HG03175 (cell line): Measurements from ENCODE around the gene ZBTB24.
A peak's percentile ranks its signal among the peaks of the same experiment; 100 is the strongest.

Experiments
- ATAC-seq: cut with Tn5 transposase; IDR thresholded peaks from one replicate; pipeline ENCODE4 v1.9.1; 2021; ENCODE audit warnings: mild to moderate bottlenecking, moderate library complexity; ENCODE audit not compliant: unreplicated experiment

Gene ZBTB24

DNA sequence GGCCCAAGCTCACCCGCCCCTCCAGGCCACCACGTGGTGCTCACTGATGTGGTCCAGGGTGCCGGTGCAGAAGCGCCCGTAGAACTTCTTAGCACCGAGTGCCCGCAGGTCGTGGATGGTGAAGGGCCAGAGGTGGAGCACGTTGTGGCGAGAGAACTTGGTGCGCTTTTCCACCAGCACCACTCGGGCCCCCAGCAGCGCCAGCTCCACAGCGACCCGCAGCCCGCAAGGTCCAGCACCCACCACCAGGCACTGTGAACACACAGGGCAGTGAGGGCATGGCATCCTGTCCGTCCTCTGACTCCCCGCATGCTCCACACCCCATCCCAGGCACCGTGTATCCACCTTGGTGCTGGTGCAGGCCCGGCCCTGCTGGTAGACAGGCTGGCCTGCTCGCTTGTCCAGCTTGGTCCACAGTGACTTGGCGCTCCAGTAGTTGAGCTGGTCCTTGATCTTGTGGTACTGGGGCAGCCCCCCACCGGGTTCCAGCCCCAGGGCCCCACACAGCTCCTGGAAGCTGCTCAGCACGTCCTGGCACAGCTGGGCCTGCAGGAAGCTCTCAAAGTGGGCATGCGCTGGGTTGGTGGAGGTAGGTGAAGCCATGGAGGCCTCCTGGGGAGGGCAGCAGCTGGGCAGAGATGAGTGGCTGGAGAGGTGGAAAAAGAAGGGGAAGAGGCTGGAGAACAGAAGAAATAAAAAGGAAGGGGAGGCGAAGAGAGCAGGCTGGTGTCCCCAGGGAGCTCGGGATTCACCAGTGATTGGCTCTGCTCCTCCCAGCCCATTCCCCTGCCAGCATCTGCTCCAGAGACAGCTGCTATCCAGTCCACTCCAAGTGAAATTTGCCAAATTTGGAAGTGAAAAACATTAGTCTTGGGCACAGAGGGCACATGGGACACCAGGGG lies 29.2 kb downstream of the ZBTB24 start:
- no peak for ATAC-seq

DNA sequence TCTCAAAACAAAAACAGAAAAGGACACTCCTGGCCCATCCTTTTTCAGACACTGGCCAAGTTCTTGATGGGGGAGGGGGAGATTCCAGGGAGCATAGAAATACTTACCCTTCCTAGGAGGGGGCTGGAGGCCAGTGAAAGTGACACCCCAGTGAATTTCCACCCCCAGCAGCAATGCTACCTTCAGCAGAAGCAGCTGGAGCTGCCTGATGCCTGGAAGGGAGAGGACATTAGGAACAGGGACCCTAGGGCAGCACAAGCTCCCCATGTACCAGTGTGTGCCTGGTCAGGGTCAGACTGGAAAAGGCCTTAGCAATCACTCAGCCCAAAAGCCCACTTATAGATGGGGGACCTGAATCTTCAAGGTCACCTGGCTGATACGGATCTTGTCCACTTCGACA lies 29.9 kb downstream of the ZBTB24 start:
- no peak for ATAC-seq

DNA sequence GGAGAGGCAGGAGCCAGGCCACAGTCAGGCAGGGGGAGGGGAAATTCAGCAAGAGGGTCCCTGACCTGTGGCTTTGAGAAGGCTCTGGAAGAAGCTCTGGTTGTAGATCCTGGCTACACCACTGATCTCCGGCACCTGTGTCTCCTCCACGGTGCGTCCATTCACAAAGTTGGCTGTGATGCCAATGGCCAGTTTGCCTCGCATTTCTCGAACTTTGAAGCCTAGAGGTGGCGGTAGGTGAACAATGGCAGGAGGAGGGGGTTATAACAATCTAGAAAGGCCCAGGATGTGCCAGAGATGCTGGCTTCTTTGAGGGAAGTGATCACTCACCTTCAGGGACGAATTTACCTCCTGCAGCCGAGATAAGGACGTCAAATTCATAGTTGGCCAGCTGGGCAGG lies 30.8 kb downstream of the ZBTB24 start:
- ATAC-seq: no peak

DNA sequence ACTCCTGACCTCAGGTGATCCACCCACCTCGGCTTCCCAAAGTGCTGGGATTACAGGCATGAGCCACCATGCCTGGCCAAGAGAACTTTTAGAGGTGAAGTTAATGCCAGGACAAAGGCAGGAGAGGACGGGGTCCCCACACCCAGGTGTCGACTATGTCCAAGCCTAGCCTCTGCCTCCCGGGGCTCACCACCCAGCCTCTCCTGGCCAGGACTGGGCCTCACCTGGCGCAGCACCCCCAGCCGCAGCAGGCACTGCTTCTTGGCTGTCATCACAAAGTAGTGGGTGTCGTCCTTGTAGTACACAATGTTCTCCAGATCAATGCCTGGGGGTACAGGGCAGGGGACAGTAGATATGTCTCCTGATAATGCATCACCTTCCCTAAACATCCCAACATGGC lies 31.6 kb downstream of the ZBTB24 start:
- no peak for ATAC-seq

DNA sequence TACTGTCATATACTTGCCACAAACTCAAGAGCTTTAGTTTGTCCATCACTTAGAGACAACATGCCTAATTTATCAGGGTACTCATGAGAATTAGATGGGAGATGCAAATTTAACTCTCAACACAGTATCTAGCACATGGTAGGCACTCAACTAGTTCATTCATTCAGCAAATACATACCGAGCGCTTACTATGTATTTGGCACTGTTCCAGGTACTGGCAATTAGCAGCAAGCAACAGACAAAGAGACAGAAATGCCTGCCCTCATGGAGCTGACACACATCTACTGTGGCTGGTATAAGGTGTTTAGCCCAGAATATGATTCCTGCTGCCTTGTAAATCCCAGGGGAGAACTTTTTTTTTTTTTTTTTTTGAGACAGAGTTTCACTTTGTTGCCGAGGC lies 32.2 kb downstream of the ZBTB24 start:
- ATAC-seq: no peak

DNA sequence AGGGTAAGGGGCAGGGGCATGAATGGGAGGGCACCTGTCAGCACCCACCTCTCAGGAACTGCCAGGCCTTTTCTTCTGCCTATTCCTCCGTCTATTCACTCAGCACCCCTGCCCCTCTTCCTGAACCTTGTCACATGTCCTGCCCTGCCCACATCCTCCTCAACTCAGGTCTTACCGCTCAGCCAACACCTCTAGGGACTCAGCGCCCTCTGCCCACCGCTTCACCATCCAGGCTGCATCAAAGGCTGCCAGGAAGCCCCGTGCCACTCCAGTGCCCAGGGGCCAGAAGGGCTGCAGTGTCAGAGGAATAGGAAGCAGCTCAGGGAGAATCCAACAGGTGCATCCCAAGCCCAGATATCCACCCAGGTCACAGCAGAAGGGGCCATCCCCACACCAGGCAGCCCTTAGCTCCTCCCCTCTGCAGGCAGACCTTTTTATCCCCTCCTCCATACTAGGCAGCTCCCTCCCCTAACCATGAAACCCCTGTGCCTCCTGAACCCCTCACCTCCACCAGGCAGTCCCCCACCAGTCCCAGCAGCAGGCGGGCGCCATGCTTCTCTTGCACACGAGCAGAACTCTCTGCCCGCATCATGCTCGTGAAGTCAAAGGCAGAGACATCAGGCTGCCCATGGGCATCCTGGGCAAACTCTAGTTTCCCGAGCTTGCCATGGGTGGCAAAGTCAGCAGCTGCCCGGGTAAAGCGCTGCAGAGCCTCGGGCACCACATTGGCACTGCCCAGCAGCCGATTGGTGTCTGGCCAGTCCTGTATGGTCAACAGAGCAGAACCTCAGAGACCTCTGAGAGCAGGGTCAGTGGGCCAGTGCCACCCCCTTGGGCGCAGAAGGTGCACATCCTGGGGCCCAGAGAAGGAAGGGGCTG lies 33.0 kb downstream of the ZBTB24 start:
- ATAC-seq: no peak

- ATAC-seq: no peak
These were observed 33.8 kb downstream of the ZBTB24 start for GRCh38 chr6:109449064-109449794.

GRCh38 chr6:109448615-109449014 lies 34.4 kb downstream of the ZBTB24 start:
- no peak for ATAC-seq

- no peak for ATAC-seq
These were observed 35.0 kb downstream of the ZBTB24 start for GRCh38 chr6:109447878-109448555.

DNA sequence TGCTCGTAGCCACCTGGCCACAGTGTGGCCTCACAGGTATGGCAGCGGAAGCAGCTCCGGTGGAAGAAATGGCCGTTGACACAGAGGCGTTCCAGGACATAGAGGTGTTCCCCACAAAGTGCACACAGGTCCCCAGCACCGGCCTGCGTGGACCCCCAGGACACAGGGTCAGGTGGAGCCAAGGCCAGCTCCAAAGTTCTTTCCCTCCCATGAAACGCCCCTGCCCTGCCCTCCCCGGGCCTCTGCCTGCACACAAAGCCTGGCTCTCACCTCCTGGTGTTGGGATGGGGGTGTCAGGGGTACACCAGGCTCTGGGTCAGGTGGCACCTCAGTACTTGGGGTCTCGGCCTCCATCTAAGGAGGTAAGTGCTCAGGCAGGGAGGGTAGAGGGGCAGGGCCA lies 35.9 kb downstream of the ZBTB24 start:
- ATAC-seq: no peak

DNA sequence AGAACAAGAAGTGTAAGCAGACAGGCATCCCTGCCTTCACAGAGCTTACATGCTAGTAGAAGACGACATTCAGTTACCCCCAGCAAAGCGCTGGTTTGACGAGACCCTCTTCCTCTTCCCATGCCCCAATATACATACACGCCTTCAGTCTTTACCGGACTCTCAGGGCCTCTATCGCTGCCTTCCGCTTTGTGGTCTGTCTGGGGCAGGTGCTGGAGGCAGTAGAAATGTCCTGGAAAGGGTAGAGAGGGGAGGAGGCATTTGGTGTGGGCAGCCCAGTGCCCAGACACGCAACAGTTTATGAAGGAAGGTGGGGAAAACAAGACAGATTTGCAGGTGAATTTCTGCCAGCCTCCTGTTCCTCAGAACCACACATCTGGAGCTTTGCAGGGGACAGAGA lies 36.5 kb downstream of the ZBTB24 start:
- ATAC-seq: no peak

GRCh38 chr6:109446072-109446471 lies 36.9 kb downstream of the ZBTB24 start:
- no peak for ATAC-seq

DNA sequence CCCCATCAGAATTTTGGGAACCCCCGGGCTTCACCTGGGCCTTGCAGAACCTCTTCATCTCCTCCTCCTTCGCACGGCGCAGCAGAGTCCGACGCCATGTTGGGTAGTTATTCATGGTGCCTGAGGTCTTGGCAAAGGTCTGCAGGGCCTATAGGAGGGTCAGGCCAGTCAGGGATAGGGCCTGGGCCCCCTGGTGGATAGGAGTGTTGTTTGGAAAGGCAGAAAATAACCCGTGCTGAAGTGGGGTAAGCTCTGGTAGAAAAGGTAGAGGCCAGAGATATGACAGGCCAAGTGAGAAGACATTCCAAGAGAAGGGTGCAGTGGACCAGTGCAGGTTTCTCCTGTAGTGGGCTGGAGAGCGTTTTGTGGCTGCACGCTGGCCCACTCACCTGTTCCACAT lies 37.6 kb downstream of the ZBTB24 start:
- no peak for ATAC-seq

DNA sequence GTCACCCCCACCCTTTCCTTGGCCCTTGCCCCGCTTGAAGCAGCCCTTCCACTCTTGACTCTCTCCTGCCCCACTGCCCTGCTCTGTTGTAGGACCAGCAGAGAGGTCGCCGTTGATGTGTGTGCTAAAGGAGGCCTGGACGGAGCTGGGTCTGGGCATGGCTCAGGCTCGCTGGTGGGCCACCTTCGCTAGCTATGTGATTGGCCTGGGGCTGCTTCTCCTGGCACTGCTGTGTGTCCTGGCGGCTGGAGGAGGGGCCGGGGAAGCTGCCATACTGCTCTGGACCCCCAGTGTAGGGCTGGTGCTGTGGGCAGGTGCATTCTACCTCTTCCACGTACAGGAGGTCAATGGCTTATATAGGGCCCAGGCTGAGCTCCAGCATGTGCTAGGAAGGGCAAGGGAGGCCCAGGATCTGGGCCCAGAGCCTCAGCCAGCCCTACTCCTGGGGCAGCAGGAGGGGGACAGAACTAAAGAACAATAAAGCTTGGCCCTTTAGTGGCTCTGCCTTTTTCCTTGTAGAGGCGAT lies 39.5 kb downstream of the ZBTB24 start:
- ATAC-seq: no peak

DNA sequence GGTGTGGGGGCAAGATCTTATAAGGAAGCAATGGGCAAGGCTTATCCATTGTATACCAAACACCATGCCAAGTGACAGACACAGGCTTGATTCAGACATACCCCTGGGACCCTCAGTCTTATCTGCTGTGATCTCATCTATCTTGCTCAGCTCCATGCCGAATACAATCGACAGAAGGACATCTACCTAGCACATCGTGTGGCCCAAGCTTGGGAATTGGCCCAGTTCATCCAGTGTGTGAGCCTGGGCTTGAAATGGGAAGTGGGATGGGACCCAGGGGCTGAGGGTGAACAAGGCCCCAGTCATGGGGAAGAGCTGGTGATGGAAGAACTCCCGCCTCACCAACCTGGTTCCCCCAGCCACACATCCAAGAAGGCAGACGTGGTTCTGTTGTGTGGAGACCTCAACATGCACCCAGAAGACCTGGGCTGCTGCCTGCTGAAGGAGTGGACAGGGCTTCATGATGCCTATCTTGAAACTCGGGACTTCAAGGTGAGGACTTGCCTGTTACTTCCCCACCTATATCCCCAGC lies 40.6 kb downstream of the ZBTB24 start:
- ATAC-seq: no peak

GRCh38 chr6:109441069-109441816 lies 41.8 kb downstream of the ZBTB24 start:
- ATAC-seq: peak; percentile 11

DNA sequence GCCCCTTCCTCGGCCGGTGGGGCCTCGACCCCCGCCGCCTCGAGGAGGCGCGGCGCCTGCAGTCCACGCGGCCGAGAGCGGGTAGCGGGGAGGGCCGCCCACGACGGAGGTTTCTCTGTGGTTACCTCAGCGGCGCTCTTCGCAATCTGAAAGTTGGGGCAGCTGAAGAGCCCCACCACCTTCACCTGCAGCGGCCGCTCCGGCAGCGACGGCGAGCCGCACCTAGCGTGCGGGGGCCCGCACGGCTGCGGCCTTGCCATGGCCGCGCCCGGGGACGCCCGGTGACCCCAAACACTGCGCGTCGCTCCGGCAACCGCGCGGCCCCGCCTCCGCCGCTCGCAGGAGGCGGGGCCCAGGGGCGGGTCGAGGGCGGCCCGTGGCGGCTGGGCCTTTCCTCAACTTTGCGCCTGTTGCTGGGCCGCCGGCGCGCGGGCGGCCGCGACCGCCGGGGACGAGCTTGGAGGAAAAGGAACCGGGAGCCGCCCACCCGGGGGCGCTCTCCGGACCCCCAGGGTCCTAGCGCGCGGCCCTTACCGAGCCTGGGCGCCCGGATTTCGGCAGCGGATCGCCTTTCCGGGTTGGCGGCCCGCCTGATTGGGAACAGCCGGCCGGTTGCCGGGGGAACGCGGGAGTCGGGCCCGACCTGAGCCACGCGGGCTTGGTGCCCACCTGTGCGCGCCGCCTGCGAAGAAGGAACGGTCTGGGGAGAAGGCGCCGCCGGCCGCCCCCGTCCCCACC lies 42.5 kb downstream of the ZBTB24 start, which contains the start of the genes PPIL6 and SMPD2:
Gene PPIL6 (minus strand): TSS at position 298 of the 738 bp plus-strand sequence. CDS start 38 bp downstream, at position 260.
Gene SMPD2 (plus strand): TSS at position 394 of the 738 bp plus-strand sequence. CDS start 398 bp downstream, outside the sequence.
- peak; percentile 89 for ATAC-seq

DNA sequence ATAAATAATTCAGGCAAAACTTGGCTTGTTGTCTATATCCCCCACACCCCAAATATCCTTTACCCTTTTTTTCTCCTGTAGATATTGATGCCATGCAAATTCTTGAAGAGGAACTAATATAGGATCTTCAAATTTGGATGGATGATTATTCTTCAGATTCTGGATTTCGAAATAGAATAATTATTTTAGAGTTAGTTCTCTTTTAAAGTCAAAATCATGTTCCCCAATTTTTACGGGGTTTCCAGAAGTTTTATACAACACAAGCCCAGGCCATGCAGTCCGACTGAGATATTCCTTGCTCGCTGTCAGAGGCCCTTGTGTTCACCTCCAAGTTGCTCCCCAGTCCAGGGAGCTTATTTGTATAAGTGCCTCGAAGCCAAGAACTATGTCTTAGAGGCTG lies 47.0 kb downstream of the ZBTB24 start:
- no peak for ATAC-seq
